HepG2 (cell line): ENCODE measurements around the gene APRT. TPM values are rescaled to one million over a fixed set of nuclear protein-coding genes. Genes with fewer than 3 reads are reported as not detected.

Experiments used
- CBX5 ChIP-seq: sonication (generic); formaldehyde crosslinking; IDR thresholded peaks from 2 replicates; pipeline ENCODE4 v1.4.0; 2020; ENCODE audit warnings: missing genetic modification reagents, borderline replicate concordance
- CCDC6 ChIP-seq: sonication (generic); formaldehyde crosslinking; IDR thresholded peaks from 2 replicates; pipeline ENCODE4 v1.8.1; 2022; ENCODE audit warnings: mild to moderate bottlenecking, missing genetic modification reagents, moderate library complexity
- CHD2 ChIP-seq: IDR thresholded peaks from 2 replicates; pipeline ENCODE4 v1.6.1; 2011; ENCODE audit warnings: low read depth, low read length, improper control_type of control experiment
- ZBTB38 ChIP-seq: sonication (generic); formaldehyde crosslinking; IDR thresholded peaks from 2 replicates; pipeline ENCODE4 v1.5.1; 2020; ENCODE audit warnings: mild to moderate bottlenecking, missing genetic modification reagents
- ZFAT ChIP-seq: sonication (generic); formaldehyde crosslinking; conservative IDR thresholded peaks from 2 replicates; pipeline ENCODE4 v1.8.1; 2023; ENCODE audit warnings: missing genetic modification reagents, inconsistent platforms
- ZNF20 ChIP-seq: sonication (generic); formaldehyde crosslinking; IDR thresholded peaks from 2 replicates; pipeline ENCODE4 v1.4.0; 2020; ENCODE audit warnings: mild to moderate bottlenecking, moderate library complexity, missing genetic modification reagents
- ZNF430 ChIP-seq: sonication (generic); formaldehyde crosslinking; IDR thresholded peaks from 2 replicates; pipeline ENCODE4 v1.9.0; 2021; ENCODE audit warnings: mild to moderate bottlenecking, missing genetic modification reagents
- ZNF777 ChIP-seq: sonication (generic); formaldehyde crosslinking; IDR thresholded peaks from 2 replicates; pipeline ENCODE4 v1.4.0; 2020; ENCODE audit warnings: missing genetic modification reagents
- ZSCAN12 ChIP-seq: sonication (generic); formaldehyde crosslinking; IDR thresholded peaks from 2 replicates; pipeline ENCODE4 v1.9.0; 2021; ENCODE audit warnings: mild to moderate bottlenecking, missing genetic modification reagents
- ZSCAN9 ChIP-seq: IDR thresholded peaks from 2 replicates; pipeline ENCODE4 v1.6.1; 2016; ENCODE audit warnings: borderline replicate concordance
- ZZZ3 ChIP-seq: sonication (generic); formaldehyde crosslinking; IDR thresholded peaks from 2 replicates; pipeline ENCODE4 v1.4.0; 2020; ENCODE audit warnings: missing genetic modification reagents, mild to moderate bottlenecking, borderline replicate concordance
- polyA plus RNA-seq, 8 experiments: library from polyadenylated mRNA; depleted of rRNA in 3 of 8; stranded (reverse) in 7 of 8; unstranded in 1 of 8; fragments of >200 nt; fragmentation: Illumina TruSeq in 4 of 8; extraction: Trizol in 4 of 8; gene quantifications; 2 replicates each; pipeline versions ENCODE4 v1.2.1 to v1.2.3, GENCODE V29; 2011 to 2016; ENCODE audit warnings: low read depth in 4 of 8, missing spikeins in 1 of 8, mixed read lengths in 1 of 8; ENCODE audit not compliant: insufficient read depth in 1 of 8
- total RNA-seq, 5 experiments: library from RNA; depleted of rRNA; stranded (reverse); fragments of >200 nt; fragmentation: Illumina TruSeq; extraction: Trizol; gene quantifications; 2 replicates each; pipeline ENCODE4 v1.2.3, GENCODE V29; 2016; ENCODE audit warnings: low read depth in 1 of 5
- TF ChIP-seq, protein P1 (sequence below): IDR thresholded peaks from 2 replicates; pipeline ENCODE4 v1.6.1; 2016; ENCODE audit warnings: mild to moderate bottlenecking
- TF ChIP-seq, protein P2 (sequence below): sonication (generic); formaldehyde crosslinking; IDR thresholded peaks from 2 replicates; pipeline ENCODE4 v1.4.0; 2020; ENCODE audit warnings: mild to moderate bottlenecking, missing genetic modification reagents
- TF ChIP-seq, protein P3 (sequence below): sonication (generic); formaldehyde crosslinking; conservative IDR thresholded peaks from 2 replicates; pipeline ENCODE4 v1.4.0; 2020; ENCODE audit warnings: missing genetic modification reagents
- TF ChIP-seq, protein P4 (sequence below): sonication (generic); formaldehyde crosslinking; IDR thresholded peaks from 2 replicates; pipeline ENCODE4 v1.9.0; 2021; ENCODE audit warnings: missing genetic modification reagents, borderline replicate concordance

Gene APRT
- total and polyA plus RNA-seq, 2 of the 13 experiments (the other 11 are each of a cell fraction or from before 2014, with no cell fraction given): 155 to 242 TPM

DNA sequence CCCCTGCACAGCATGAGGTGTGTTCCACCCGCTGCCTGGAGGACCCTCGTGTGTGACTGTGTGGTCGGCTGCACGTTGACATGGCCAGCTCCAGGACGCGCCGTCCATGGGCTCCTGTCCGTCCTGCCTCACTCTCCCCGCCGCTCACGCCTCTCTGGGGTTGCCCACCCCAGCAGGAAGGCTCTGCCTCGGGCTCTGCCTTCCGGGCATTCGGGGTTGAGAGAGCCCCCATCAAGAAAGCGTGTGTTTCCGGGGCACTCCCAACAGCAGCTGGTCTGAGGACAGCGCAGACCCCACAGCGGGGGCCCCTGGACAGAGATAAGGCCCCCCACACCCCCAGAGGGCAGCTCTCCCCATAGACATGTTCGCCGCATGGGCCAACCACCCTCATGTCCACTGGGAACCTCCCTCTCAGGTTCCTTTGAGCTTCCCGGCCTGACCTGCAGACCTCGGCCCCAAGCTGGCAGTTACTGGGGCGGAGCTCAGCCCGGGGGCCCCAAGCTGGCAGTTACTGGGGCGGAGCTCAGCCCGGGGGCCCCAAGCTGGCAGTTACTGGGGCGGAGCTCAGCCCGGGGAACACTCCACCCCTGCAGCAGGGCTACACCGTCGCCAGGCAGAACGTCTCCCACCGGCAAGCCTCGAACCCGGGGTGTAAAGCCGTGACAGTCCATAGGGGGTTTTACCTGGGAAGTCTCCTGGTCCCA is 18.3 kb downstream of the APRT start (continued):
- TF ChIP-seq, protein P1, sequence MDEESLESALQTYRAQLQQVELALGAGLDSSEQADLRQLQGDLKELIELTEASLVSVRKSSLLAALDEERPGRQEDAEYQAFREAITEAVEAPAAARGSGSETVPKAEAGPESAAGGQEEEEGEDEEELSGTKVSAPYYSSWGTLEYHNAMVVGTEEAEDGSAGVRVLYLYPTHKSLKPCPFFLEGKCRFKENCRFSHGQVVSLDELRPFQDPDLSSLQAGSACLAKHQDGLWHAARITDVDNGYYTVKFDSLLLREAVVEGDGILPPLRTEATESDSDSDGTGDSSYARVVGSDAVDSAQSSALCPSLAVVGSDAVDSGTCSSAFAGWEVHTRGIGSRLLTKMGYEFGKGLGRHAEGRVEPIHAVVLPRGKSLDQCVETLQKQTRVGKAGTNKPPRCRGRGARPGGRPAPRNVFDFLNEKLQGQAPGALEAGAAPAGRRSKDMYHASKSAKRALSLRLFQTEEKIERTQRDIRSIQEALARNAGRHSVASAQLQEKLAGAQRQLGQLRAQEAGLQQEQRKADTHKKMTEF: 0 out of 2 replicates have a peak, but pooled peaks have one; percentile 48
- TF ChIP-seq ZZZ3 (CRISPR knock-in tag) (no peak), ZSCAN9 (CRISPR knock-in tag) (no peak), ZBTB38 (CRISPR knock-in tag) (no peak; the same call in 1 of the 2 replicates), ZNF20 (CRISPR knock-in tag) (no peak), ZFAT (CRISPR knock-in tag) (no peak), CCDC6 (CRISPR knock-in tag) (no peak; the same call in 1 of the 2 replicates), ZNF430 (0 out of 2 replicates have a peak, but pooled peaks have one; percentile 24), CHD2 (no peak), ZSCAN12 (no peak), CBX5 (CRISPR knock-in tag) (no peak), ZNF777 (CRISPR knock-in tag) (no peak)
- TF ChIP-seq, protein P2, sequence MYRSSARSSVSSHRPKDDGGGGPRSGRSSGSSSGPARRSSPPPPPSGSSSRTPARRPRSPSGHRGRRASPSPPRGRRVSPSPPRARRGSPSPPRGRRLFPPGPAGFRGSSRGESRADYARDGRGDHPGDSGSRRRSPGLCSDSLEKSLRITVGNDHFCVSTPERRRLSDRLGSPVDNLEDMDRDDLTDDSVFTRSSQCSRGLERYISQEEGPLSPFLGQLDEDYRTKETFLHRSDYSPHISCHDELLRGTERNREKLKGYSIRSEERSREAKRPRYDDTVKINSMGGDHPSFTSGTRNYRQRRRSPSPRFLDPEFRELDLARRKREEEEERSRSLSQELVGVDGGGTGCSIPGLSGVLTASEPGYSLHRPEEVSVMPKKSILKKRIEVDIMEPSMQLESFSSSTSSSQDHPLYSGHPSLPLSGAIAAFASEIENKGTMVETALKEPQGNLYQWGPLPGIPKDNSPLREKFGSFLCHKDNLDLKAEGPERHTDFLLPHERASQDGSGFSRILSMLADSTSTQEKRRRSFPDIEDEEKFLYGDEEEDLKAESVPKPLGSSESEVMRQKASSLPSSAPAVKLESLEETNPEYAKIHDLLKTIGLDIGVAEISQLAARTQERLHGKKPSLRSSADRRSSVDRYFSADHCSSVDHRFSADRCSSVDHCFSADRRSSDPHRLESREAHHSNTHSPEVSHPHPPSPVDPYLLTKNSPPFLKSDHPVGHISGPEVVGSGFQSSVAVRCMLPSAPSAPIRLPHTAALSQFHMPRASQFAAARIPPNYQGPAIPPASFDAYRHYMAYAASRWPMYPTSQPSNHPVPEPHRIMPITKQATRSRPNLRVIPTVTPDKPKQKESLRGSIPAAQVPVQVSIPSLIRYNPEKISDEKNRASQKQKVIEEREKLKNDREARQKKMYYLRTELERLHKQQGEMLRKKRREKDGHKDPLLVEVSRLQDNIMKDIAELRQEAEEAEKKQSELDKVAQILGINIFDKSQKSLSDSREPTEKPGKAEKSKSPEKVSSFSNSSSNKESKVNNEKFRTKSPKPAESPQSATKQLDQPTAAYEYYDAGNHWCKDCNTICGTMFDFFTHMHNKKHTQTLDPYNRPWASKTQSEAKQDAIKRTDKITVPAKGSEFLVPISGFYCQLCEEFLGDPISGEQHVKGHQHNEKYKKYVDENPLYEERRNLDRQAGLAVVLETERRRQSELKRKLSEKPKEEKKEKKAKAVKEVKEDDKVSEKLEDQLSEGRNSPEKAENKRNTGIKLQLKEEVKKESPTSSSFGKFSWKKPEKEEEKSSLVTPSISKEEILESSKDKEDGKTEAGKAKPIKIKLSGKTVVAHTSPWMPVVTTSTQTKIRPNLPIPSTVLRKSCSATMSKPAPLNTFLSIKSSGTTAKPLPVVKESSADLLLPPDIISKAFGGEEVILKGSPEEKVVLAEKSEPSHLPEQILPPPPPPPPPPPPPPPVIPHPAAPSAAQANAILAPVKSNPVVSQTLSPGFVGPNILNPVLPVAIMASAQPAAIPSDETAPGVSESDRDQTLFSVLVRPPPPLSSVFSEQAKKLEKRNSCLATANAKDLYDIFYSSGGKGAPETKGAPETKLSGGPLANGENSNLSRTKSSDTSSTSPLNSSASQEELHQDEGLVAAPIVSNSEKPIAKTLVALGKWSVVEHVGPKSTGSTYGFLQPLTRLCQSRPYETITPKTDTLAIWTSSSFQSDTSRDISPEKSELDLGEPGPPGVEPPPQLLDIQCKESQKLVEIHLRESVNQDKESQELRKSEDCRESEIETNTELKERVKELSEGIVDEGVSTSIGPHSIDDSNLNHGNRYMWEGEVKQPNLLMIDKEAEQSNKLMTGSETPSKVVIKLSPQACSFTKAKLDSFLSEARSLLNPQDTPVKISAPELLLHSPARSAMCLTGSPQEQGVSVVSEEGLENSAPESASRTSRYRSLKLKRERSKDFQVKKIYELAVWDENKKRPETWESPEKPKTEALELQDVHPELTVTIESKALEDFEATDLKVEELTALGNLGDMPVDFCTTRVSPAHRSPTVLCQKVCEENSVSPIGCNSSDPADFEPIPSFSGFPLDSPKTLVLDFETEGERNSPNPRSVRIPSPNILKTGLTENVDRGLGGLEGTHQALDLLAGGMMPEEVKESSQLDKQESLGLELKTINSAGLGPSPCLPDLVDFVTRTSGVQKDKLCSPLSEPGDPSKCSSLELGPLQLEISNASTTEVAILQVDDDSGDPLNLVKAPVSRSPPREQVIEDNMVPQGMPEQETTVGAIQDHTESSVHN (CRISPR knock-in tag): no peak
- TF ChIP-seq, protein P3, sequence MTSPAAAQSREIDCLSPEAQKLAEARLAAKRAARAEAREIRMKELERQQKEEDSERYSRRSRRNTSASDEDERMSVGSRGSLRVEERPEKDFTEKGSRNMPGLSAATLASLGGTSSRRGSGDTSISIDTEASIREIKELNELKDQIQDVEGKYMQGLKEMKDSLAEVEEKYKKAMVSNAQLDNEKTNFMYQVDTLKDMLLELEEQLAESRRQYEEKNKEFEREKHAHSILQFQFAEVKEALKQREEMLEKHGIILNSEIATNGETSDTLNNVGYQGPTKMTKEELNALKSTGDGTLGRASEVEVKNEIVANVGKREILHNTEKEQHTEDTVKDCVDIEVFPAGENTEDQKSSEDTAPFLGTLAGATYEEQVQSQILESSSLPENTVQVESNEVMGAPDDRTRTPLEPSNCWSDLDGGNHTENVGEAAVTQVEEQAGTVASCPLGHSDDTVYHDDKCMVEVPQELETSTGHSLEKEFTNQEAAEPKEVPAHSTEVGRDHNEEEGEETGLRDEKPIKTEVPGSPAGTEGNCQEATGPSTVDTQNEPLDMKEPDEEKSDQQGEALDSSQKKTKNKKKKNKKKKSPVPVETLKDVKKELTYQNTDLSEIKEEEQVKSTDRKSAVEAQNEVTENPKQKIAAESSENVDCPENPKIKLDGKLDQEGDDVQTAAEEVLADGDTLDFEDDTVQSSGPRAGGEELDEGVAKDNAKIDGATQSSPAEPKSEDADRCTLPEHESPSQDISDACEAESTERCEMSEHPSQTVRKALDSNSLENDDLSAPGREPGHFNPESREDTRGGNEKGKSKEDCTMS (CRISPR knock-in tag): no peak
- TF ChIP-seq, protein P4, sequence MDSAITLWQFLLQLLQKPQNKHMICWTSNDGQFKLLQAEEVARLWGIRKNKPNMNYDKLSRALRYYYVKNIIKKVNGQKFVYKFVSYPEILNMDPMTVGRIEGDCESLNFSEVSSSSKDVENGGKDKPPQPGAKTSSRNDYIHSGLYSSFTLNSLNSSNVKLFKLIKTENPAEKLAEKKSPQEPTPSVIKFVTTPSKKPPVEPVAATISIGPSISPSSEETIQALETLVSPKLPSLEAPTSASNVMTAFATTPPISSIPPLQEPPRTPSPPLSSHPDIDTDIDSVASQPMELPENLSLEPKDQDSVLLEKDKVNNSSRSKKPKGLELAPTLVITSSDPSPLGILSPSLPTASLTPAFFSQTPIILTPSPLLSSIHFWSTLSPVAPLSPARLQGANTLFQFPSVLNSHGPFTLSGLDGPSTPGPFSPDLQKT (CRISPR knock-in tag): no peak
